Measurements from ENCODE around the gene CFL1. TPM values are rescaled to one million over a fixed set of nuclear protein-coding genes. Genes with fewer than 3 reads are reported as not detected.
A peak's percentile ranks its signal among the peaks of the same experiment; 100 is the strongest.

CFL1 gene
- total RNA-seq, 1 donor from 2014 or later = 947 TPM

- Mint-ChIP-seq H3K4me3 (peak overlapping the region; percentile 98), H3K27ac (peak overlapping the region; percentile 83), H3K4me1 (ENCODE audit: unreplicated experiment) (peaks cover 31% of the 10 kb centered on the region), H3K36me3 (peaks cover 5% of the 10 kb centered on the region), H3K27me3 (peaks cover 8% of the 10 kb centered on the region), H3K9me3 (no peaks in the 10 kb centered on the region)
- no peak for DNase-seq (ENCODE audit: extremely low spot score, unreplicated experiment)
- no peak for TF ChIP-seq CTCF (conservative IDR thresholded peaks at IDR 0.05)
Measured at GRCh38 chr11:65886826-65887722, 29.1 kb upstream of the CFL1 start.

- peaks cover 5% of the 10 kb centered on the region for H3K36me3 Mint-ChIP-seq
- peaks cover 30% of the 10 kb centered on the region for H3K4me1 Mint-ChIP-seq (ENCODE audit: unreplicated experiment)
- DNase-seq (ENCODE audit: extremely low spot score, unreplicated experiment) = no peak
- H3K9me3 Mint-ChIP-seq = no peaks in the 10 kb centered on the region
- TF ChIP-seq CTCF (conservative IDR thresholded peaks at IDR 0.05) = no peak
- peaks cover 7% of the 10 kb centered on the region for H3K27me3 Mint-ChIP-seq
- H3K27ac Mint-ChIP-seq = no peak overlapping the region
- peak overlapping the region; percentile 98 for H3K4me3 Mint-ChIP-seq
Measured at GRCh38 chr11:65885808-65886536, 28.0 kb upstream of the CFL1 start.

GRCh38 chr11:65885231-65885630 lies 27.3 kb upstream of the CFL1 start:
- peak overlapping the region; percentile 20 for H3K4me3 Mint-ChIP-seq

GRCh38 chr11:65884716-65885092 lies 26.7 kb upstream of the CFL1 start:
- peaks cover 5% of the 10 kb centered on the region for H3K36me3 Mint-ChIP-seq
- no peak for DNase-seq (ENCODE audit: extremely low spot score, unreplicated experiment)

More at GRCh38 chr11:65885231-65885630, 27.3 kb upstream of the CFL1 start:
- Mint-ChIP-seq H3K36me3 (peaks cover 5% of the 10 kb centered on the region), H3K4me1 (ENCODE audit: unreplicated experiment) (peaks cover 28% of the 10 kb centered on the region), H3K27me3 (peaks cover 7% of the 10 kb centered on the region), H3K27ac (no peak overlapping the region), H3K9me3 (no peaks in the 10 kb centered on the region)
- DNase-seq (ENCODE audit: extremely low spot score, unreplicated experiment) = no peak
- TF ChIP-seq CTCF (conservative IDR thresholded peaks at IDR 0.05) = no peak

More at GRCh38 chr11:65884716-65885092, 26.7 kb upstream of the CFL1 start:
- peaks cover 2% of the 10 kb centered on the region for H3K27me3 Mint-ChIP-seq
- H3K27ac Mint-ChIP-seq = peak overlapping the region; percentile 43
- H3K9me3 Mint-ChIP-seq = no peaks in the 10 kb centered on the region
- TF ChIP-seq CTCF (conservative IDR thresholded peaks at IDR 0.05) = peak; percentile 99
- H3K4me1 Mint-ChIP-seq (ENCODE audit: unreplicated experiment) = peaks cover 23% of the 10 kb centered on the region
- H3K4me3 Mint-ChIP-seq = peak overlapping the region; percentile 79
